CD14-positive monocyte (primary cell): ENCODE data around the gene UGT1A5. TPM values are rescaled to one million over a fixed set of nuclear protein-coding genes. Genes with fewer than 3 reads are reported as not detected.
"Not testable (repeated sequence)": the region's sequence is repeated elsewhere in the genome, so short reads cannot be mapped to it uniquely, and the experiment has no call there.

Source experiments
- DNase-seq, 3 donors: peaks; one replicate each; pipeline ENCODE4 v3.0.0-alpha.2; 2011 to 2022
- H2AFZ ChIP-seq: 2 replicates; pipeline ENCODE4 v1.6.0; 2012; ENCODE audit warnings: mild to moderate bottlenecking, low read depth, low read length, inconsistent platforms; ENCODE audit not compliant: insufficient read depth, poor library complexity, severe bottlenecking
- H3K27ac ChIP-seq, 2 donors: 1 replicate in 1 of 2; 2 replicates in 1 of 2; pipeline ENCODE4 v1.5.1; 2012 to 2013; ENCODE audit warnings: low read length in 2 of 2, control low read depth in 1 of 2, inconsistent platforms in 1 of 2, low read depth in 1 of 2, mild to moderate bottlenecking in 1 of 2
- H3K27me3 ChIP-seq, 2 donors: one replicate each; pipeline versions ENCODE4 v1.6.0 to v1.6.1; 2011 to 2013; ENCODE audit warnings: low read length in 2 of 2; ENCODE audit not compliant: control insufficient read depth in 2 of 2, insufficient read depth in 2 of 2
- H3K36me3 ChIP-seq, 2 donors: replicated peaks in 1 of 2; 1 replicate in 1 of 2; 2 replicates in 1 of 2; pipeline versions ENCODE4 v1.5.1 to v1.6.1; 2012 to 2013; ENCODE audit warnings: low read length in 2 of 2, control low read depth in 1 of 2, inconsistent platforms in 1 of 2, mild to moderate bottlenecking in 1 of 2; ENCODE audit not compliant: insufficient read depth in 2 of 2, control insufficient read depth in 1 of 2
- H3K4me1 ChIP-seq, 2 donors: 1 replicate in 1 of 2; 2 replicates in 1 of 2; pipeline versions ENCODE4 v1.5.1 to v1.6.1; 2012 to 2013; ENCODE audit warnings: low read length in 2 of 2, control low read depth in 1 of 2, inconsistent platforms in 1 of 2, mild to moderate bottlenecking in 1 of 2, moderate library complexity in 1 of 2; ENCODE audit not compliant: insufficient read depth in 2 of 2, control insufficient read depth in 1 of 2
- H3K4me2 ChIP-seq: replicated peaks from 2 replicates; pipeline ENCODE3; 2012; ENCODE audit warnings: low read length, moderate library complexity, mild to moderate bottlenecking; ENCODE audit not compliant: poor library complexity, severe bottlenecking; ENCODE audit errors: extremely low read depth
- H3K4me3 ChIP-seq, 3 experiments: fragments of 200-600 bp in 1 of 3; sonication (generic) in 1 of 3; replicated peaks in 1 of 3; 1 replicate in 2 of 3; 2 replicates in 1 of 3; pipeline ENCODE4 v1.5.1; 2011 to 2013; ENCODE audit warnings: low read length in 3 of 3, mild to moderate bottlenecking in 3 of 3, control low read depth in 2 of 3, low read depth in 2 of 3, inconsistent platforms in 1 of 3, moderate library complexity in 1 of 3
- H3K79me2 ChIP-seq: 2 replicates; pipeline ENCODE4 v1.6.0; 2012; ENCODE audit warnings: mild to moderate bottlenecking, control low read depth, inconsistent platforms, low read length, moderate library complexity; ENCODE audit not compliant: insufficient read depth
- H3K9ac ChIP-seq: 2 replicates; pipeline ENCODE4 v1.6.0; 2017; ENCODE audit warnings: low read length, mild to moderate bottlenecking; ENCODE audit not compliant: insufficient read depth, poor library complexity, severe bottlenecking
- H3K9me3 ChIP-seq, 2 donors: replicated peaks in 1 of 2; 1 replicate in 1 of 2; 2 replicates in 1 of 2; pipeline versions ENCODE4 v1.5.1 to v1.6.1; 2012 to 2013; ENCODE audit warnings: low read length in 2 of 2, control low read depth in 1 of 2; ENCODE audit not compliant: control insufficient read depth in 1 of 2, insufficient read depth in 1 of 2
- H4K20me1 ChIP-seq: 2 replicates; pipeline ENCODE4 v1.6.0; 2012; ENCODE audit warnings: mild to moderate bottlenecking, low read length, control low read depth, moderate library complexity; ENCODE audit not compliant: insufficient read depth
- H3K27ac Mint-ChIP-seq, 7 donors: one replicate each; pipeline ENCODE4 v1.8.0; 2020; ENCODE audit warnings: mild to moderate bottlenecking in 7 of 7, mixed read lengths in 7 of 7, moderate library complexity in 6 of 7, inconsistent platforms in 2 of 7
- H3K27me3 Mint-ChIP-seq, 3 donors: one replicate each; pipeline ENCODE4 v1.8.0; 2021 to 2022; ENCODE audit warnings: low read depth in 3 of 3, mild to moderate bottlenecking in 3 of 3, mixed read lengths in 3 of 3, moderate library complexity in 3 of 3, inconsistent platforms in 1 of 3
- H3K36me3 Mint-ChIP-seq, 2 donors: one replicate each; pipeline ENCODE4 v1.8.0; 2020; ENCODE audit warnings: mixed read lengths in 2 of 2, inconsistent platforms in 1 of 2, mild to moderate bottlenecking in 1 of 2
- H3K4me1 Mint-ChIP-seq: one replicate; pipeline ENCODE4 v1.8.0; 2020; ENCODE audit warnings: mild to moderate bottlenecking, mixed read lengths
- H3K4me3 Mint-ChIP-seq, 2 donors: one replicate each; pipeline ENCODE4 v1.8.0; 2020; ENCODE audit warnings: mild to moderate bottlenecking in 2 of 2, mixed read lengths in 2 of 2, moderate library complexity in 1 of 2
- H3K9me3 Mint-ChIP-seq, 7 donors: one replicate each; pipeline ENCODE4 v1.8.0; 2020 to 2022; ENCODE audit warnings: mixed read lengths in 7 of 7, mild to moderate bottlenecking in 6 of 7, moderate library complexity in 6 of 7, inconsistent platforms in 2 of 7
- WGBS: methylation state at CpG from one replicate; pipeline ENCODE4 v1.1.5; 2013; ENCODE audit warnings: missing lambda C conversion rate; ENCODE audit not compliant: insufficient coverage; 5-methylcytosine and 5-hydroxymethylcytosine counted together
- intact Hi-C, 2 donors: fragments of 100-400 bp; cut with micrococcal nuclease; formaldehyde crosslinking; loops; one replicate each; pipeline versions ENCODE4 v1.15.0 to v1.15.1; 2023
- polyA plus RNA-seq, 3 donors: library from polyadenylated mRNA; depleted of rRNA in 1 of 3; unstranded in 2 of 3; stranded (reverse) in 1 of 3; fragments of 300-500 nt in 2 of 3; fragments of >200 nt in 1 of 3; fragmentation: Illumina TruSeq in 2 of 3; gene quantifications; 1 replicate in 2 of 3; 2 replicates in 1 of 3; pipeline ENCODE4 v1.2.3, GENCODE V29; 2012 to 2021
- TF ChIP-seq, protein P1 (sequence below): fragments of 200-600 bp; IDR thresholded peaks from one replicate; pipeline ENCODE4 v1.8.0; 2022; ENCODE audit warnings: antibody characterized with exemption, mild to moderate bottlenecking

Gene UGT1A5
- polyA plus RNA-seq, 3 donors: not detected

- Mint-ChIP-seq H3K4me1 (no peaks in the 10 kb centered on the region), H3K4me3 (no peak overlapping the region), H3K27me3 (peaks cover 1 to 5% (median 5%) of the 10 kb centered on the region in 3 donors), H3K9me3 (peaks cover 8 to 29% (median 21%) of the 10 kb centered on the region in 7 donors), H3K27ac (no peak overlapping the region), H3K36me3 (no peaks in the 10 kb centered on the region)
- TF ChIP-seq, protein P1, sequence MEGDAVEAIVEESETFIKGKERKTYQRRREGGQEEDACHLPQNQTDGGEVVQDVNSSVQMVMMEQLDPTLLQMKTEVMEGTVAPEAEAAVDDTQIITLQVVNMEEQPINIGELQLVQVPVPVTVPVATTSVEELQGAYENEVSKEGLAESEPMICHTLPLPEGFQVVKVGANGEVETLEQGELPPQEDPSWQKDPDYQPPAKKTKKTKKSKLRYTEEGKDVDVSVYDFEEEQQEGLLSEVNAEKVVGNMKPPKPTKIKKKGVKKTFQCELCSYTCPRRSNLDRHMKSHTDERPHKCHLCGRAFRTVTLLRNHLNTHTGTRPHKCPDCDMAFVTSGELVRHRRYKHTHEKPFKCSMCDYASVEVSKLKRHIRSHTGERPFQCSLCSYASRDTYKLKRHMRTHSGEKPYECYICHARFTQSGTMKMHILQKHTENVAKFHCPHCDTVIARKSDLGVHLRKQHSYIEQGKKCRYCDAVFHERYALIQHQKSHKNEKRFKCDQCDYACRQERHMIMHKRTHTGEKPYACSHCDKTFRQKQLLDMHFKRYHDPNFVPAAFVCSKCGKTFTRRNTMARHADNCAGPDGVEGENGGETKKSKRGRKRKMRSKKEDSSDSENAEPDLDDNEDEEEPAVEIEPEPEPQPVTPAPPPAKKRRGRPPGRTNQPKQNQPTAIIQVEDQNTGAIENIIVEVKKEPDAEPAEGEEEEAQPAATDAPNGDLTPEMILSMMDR: no peak
- no peak overlapping the region for H3K4me2 ChIP-seq
- H3K27ac ChIP-seq: no peak overlapping the region
- 64% methylated on average over 4 of the region's 10 CpGs for WGBS
- H3K79me2 ChIP-seq: no peaks in the 10 kb centered on the region
- intact Hi-C loops: no loop called here
- H3K4me1 ChIP-seq: no peaks in the 10 kb centered on the region
- peaks cover 10 to 16% of the 10 kb centered on the region in 2 donors for H3K9me3 ChIP-seq
- no peak overlapping the region for H3K9ac ChIP-seq
- no peaks in the 10 kb centered on the region for H3K27me3 ChIP-seq
- no peak overlapping the region for H2AFZ ChIP-seq
- H4K20me1 ChIP-seq: no peaks in the 10 kb centered on the region
- no peaks in the 10 kb centered on the region for H3K36me3 ChIP-seq
- no peak overlapping the region for H3K4me3 ChIP-seq
- no peak for DNase-seq
Measured at GRCh38 chr2:233746475-233747282, 34.0 kb downstream of the UGT1A5 start.

DNA sequence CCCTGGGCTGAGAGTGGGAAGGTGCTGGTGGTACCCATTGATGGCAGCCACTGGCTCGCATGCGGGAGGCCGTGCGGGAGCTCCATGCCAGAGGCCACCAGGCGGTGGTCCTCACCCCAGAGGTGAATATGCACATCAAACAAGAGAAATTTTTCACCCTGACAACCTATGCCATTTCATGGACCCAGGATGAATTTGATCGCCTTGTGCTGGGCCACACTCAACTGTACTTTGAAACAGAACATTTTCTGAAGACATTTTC lies 34.5 kb downstream of the UGT1A5 start:
- Mint-ChIP-seq H3K36me3 (no peaks in the 10 kb centered on the region), H3K27me3 (peaks cover 1 to 5% (median 3%) of the 10 kb centered on the region in 3 donors), H3K9me3 (peaks cover 8 to 30% (median 22%) of the 10 kb centered on the region in 7 donors), H3K4me1 (no peaks in the 10 kb centered on the region), H3K27ac (no peak overlapping the region), H3K4me3 (no peak overlapping the region)
- no peak overlapping the region for H3K9ac ChIP-seq
- TF ChIP-seq, protein P1: no peak
- H3K4me3 ChIP-seq: no peak overlapping the region
- H3K4me2 ChIP-seq: no peak overlapping the region
- no peak overlapping the region for H2AFZ ChIP-seq
- H3K27me3 ChIP-seq: no peaks in the 10 kb centered on the region
- 81% methylated on average over 6 of the region's 6 CpGs for WGBS
- no peak for DNase-seq
- no peaks in the 10 kb centered on the region for H3K79me2 ChIP-seq
- no peaks in the 10 kb centered on the region for H4K20me1 ChIP-seq
- H3K4me1 ChIP-seq: no peaks in the 10 kb centered on the region
- no peaks in the 10 kb centered on the region for H3K36me3 ChIP-seq
- no peak overlapping the region for H3K27ac ChIP-seq
- peaks cover 10 to 16% of the 10 kb centered on the region in 2 donors for H3K9me3 ChIP-seq
- intact Hi-C loops: no loop called here

- H3K79me2 ChIP-seq, H3K4me2 ChIP-seq, H3K4me3 Mint-ChIP-seq, H3K9ac ChIP-seq, H3K36me3 Mint-ChIP-seq, H3K27ac ChIP-seq, H3K36me3 ChIP-seq, H3K27me3 ChIP-seq, intact Hi-C loops, H3K27ac Mint-ChIP-seq, H2AFZ ChIP-seq, H3K27me3 Mint-ChIP-seq, H3K4me1 Mint-ChIP-seq, H3K4me3 ChIP-seq, H3K4me1 ChIP-seq, H4K20me1 ChIP-seq, DNase-seq: not testable (repeated sequence)
- WGBS: no CpG with 5 or more reads among the region's 2 CpGs
- peaks cover 13 to 37% (median 22%) of the 10 kb centered on the region in 7 donors for H3K9me3 Mint-ChIP-seq
- peaks cover 10 to 14% of the 10 kb centered on the region in 2 donors for H3K9me3 ChIP-seq
Measured at GRCh38 chr2:233750689-233751088, 38.0 kb downstream of the UGT1A5 start.
